Suprapubic skin (tissue), 4 donors: ENCODE data around the gene PLOD2.

Experiments used
- EP300 ChIP-seq: sonication (generic); formaldehyde crosslinking; IDR thresholded peaks from one replicate; pipeline ENCODE4 v1.6.1; 2017; ENCODE audit warnings: antibody characterized with exemption
- POLR2A ChIP-seq, 2 donors: fragments of 450-650 bp; IDR thresholded peaks; one replicate each; pipeline ENCODE4 v1.6.1; 2017; ENCODE audit warnings: antibody characterized with exemption in 2 of 2, mild to moderate bottlenecking in 2 of 2, moderate library complexity in 2 of 2
- POLR2AphosphoS5 ChIP-seq, 3 donors: sonication (generic); formaldehyde crosslinking; IDR thresholded peaks; one replicate each; pipeline ENCODE4 v1.6.1; 2017; ENCODE audit warnings: antibody characterized with exemption in 3 of 3
- TF ChIP-seq, protein P1 (sequence below), 2 donors: fragments of 200-600 bp in 1 of 2; fragments of 450-650 bp in 1 of 2; sonication (generic) in 1 of 2; IDR thresholded peaks; one replicate each; pipeline ENCODE4 v1.5.1; 2016 to 2019; ENCODE audit warnings: antibody characterized with exemption in 2 of 2, mild to moderate bottlenecking in 1 of 2, moderate library complexity in 1 of 2

DNA sequence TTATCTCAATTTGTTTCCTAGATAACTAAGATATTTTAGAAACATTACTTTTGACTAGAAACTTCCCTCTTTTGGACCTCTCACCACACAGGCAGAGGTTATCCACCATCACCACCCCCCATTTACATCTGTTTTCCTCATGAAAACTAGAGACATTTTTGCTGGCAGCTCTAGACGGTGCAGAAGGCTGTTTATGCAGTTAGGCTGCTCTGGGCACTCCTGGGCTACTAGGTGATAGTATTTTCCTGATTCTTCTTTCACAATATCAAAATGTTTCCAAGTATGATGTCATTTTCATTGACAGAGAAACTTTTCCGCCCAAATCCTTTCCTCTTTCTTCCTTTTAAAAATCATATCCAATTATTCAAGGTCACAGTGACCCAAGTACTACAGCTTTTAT, 67.1 kb downstream of the PLOD2 start:
- TF ChIP-seq POLR2AphosphoS5 (IDR thresholded peaks at IDR 0.05) (no peak), EP300 (no peak), POLR2A (IDR thresholded peaks at IDR 0.05) (no peak)
- TF ChIP-seq, protein P1, sequence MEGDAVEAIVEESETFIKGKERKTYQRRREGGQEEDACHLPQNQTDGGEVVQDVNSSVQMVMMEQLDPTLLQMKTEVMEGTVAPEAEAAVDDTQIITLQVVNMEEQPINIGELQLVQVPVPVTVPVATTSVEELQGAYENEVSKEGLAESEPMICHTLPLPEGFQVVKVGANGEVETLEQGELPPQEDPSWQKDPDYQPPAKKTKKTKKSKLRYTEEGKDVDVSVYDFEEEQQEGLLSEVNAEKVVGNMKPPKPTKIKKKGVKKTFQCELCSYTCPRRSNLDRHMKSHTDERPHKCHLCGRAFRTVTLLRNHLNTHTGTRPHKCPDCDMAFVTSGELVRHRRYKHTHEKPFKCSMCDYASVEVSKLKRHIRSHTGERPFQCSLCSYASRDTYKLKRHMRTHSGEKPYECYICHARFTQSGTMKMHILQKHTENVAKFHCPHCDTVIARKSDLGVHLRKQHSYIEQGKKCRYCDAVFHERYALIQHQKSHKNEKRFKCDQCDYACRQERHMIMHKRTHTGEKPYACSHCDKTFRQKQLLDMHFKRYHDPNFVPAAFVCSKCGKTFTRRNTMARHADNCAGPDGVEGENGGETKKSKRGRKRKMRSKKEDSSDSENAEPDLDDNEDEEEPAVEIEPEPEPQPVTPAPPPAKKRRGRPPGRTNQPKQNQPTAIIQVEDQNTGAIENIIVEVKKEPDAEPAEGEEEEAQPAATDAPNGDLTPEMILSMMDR (IDR thresholded peaks at IDR 0.05) = no peak
